Astrocyte of the hippocampus (primary cell): ENCODE results near the gene CLCNKA.
A peak's percentile ranks its signal among the peaks of the same experiment; 100 is the strongest.
"Not testable (repeated sequence)": the region's sequence is repeated elsewhere in the genome, so short reads cannot be mapped to it uniquely, and the experiment has no call there.

ENCODE experiments used
- DNase-seq: peaks from one replicate; pipeline ENCODE4 v3.0.0; 2011; ENCODE audit warnings: low read depth, low spot score

CLCNKA gene

GRCh38 chr1:16017461-16018303, 4.2 kb upstream of the CLCNKA start, which contains the start of gene HSPB7:
TSS of gene HSPB7 (minus strand) at chr1:16018043. CDS start at chr1:16017963, 80 bp downstream.
- peak; percentile 41 for DNase-seq

- no peak for DNase-seq
Measured at GRCh38 chr1:16018308-16018707, 3.5 kb upstream of the CLCNKA start.

GRCh38 chr1:16018749-16019643, 2.8 kb upstream of the CLCNKA start:
- DNase-seq = no peak

DNA sequence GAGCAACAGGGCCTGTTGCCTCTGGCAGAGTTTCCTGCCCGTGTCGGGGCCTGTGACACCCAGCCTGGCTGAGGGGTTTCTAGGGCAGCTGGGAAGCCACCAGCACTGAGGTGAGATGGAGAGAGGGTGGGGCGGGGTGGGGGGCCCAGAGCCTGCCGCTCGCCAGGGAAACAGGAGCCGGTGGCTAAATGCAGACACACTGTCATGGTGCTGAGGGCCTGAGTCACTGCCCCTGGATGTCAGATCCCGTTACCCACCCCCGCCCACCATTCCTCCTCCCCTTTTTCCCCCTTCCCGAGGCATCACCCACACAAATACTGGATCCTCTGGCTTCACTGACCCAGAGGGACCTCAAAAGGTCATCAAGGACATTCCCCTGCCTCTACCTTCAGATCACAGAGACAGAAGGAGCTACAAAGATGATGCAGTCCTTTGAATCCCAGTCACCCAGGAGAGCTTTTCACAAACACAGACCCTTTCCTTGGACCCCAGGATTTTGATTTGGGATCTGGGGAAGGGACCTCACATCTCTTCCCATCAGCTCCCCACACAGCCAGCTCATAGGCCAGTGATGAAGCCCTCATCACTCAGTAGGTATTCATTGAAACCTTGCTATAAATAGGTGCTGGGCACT, 2.1 kb upstream of the CLCNKA start:
- peak; percentile 55 for DNase-seq

- DNase-seq = no peak
Measured at GRCh38 chr1:16020325-16020724, 1.5 kb upstream of the CLCNKA start.

- DNase-seq = not testable (repeated sequence)
Measured at GRCh38 chr1:16020878-16021277, 958 bp upstream of the CLCNKA start.

- DNase-seq = no peak
Measured at GRCh38 chr1:16022393-16022792, 557 bp downstream of the CLCNKA start.

- DNase-seq = no peak
Measured at GRCh38 chr1:16023050-16023653, 1.3 kb downstream of the CLCNKA start.

DNA sequence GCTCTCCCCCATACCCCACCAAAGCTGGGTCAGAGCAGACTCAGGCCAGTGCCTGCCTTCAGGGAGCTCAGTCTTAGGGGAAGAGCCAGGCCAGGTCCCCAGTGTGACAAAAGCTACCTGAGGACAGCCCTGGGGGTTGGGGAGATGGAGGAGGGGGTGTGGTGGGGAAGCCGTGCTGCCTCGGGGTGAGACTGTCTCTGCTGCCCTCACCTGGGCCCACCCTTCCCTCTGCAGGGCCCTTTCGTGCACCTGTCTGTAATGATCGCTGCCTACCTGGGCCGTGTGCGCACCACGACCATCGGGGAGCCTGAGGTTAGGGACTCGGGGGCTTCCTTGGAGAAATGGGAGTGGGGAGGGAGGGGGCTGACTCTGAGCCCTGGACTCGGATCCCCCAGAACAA, 4.5 kb downstream of the CLCNKA start:
- not testable (repeated sequence) for DNase-seq

GRCh38 chr1:16026723-16027484, 5.1 kb downstream of the CLCNKA start:
- DNase-seq = peak; percentile 38

DNA sequence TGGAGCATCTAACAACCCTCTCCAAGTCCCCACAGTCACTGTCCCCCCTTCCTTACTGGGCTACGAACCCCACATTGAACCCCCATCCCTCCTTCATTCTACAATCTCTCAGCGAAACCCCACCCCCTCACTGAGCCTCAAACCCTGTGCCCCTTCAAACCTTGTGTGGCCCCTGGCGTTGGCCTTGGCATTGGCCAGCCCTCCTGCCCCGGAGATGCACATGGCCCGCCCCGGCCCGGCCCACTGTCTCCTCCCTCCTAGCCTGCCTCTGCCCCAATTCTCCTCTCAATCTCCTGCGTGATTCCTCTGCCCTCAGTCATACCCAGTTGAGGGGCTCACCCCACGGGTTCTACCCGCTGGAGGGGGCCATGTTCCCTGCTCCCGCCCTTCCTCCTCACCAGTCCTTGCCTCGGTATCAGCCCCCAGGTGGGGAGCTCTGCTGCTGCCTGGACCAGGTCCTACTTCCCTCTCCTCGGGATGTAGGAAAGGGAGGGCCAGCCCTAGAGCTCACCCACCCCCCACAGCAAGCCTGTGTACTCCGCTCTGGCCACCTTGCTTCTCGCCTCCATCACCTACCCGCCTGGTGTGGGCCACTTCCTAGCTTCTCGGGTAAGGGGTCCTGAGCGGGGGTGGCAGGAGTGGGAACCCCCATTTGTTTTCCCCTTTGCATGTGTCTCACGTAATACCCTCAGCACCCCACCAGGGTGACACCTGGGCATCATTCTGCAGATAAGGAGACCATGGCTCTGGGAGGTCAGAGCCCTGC, 6.6 kb downstream of the CLCNKA start:
- DNase-seq = no peak

DNA sequence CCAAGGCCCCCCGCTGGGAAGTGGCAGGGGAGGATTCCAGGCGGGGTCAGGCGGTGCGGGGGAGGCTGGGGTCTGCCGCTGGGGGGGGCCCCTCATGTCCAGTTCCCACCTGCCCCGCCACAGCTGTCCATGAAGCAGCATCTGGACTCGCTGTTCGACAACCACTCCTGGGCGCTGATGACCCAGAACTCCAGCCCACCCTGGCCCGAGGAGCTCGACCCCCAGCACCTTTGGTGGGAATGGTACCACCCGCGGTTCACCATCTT, 7.1 kb downstream of the CLCNKA start:
- DNase-seq = not testable (repeated sequence)

DNA sequence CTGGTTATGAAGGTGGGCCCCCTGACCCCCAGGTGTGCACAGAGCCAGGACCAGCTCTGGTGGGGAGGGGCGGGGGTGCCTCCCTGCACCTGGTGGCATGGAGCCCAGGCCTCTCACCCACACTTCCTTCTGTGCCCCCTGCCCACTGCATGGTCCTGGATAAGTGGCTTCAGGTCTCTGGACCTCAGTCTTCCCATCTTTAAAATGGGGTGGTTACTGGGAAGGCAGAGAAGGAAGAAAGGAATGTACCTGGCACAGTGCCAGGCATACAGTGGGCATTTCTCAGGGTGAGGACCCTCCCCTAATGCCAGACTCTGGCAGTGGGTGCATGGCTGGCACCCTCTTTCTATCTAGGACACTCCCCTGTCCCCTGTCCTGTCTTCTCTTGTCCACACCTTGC, 7.5 kb downstream of the CLCNKA start:
- no peak for DNase-seq

- DNase-seq = no peak
Measured at GRCh38 chr1:16031551-16031950, 9.7 kb downstream of the CLCNKA start.

DNA sequence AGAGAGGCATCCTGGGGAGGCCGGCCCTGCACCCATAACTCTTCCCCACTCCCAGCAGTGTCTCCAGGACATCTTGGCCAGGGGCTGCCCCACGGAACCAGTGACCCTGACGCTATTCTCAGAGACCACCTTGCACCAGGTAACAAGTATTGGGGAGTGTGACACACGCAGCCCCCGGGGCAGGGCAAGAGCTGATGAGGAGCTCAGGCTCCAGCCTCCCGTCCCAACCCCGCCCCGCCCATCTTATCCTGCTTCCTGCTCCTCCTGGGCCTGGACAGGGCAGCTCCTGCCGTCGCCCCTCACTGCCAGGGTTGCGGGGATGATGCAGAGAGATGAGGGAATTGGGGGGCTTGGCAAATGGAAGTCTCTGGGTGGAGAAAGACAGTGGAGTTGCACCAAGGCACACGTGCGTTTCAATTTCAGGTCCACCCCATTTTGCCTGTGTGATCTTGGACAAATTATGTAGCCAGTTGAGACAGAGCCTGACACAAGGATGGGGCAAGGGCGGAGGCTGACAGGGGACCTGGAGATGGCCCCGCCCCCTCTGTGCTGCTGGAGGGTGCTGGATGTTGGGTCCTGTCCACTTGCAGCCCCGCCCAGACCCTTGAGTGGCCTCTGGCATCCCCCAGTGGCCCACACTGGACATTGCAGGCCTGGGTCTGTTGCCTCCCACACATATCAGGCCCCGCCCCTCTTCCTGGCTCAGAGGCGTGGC, 10.7 kb downstream of the CLCNKA start:
- peak; percentile 94 for DNase-seq

DNA sequence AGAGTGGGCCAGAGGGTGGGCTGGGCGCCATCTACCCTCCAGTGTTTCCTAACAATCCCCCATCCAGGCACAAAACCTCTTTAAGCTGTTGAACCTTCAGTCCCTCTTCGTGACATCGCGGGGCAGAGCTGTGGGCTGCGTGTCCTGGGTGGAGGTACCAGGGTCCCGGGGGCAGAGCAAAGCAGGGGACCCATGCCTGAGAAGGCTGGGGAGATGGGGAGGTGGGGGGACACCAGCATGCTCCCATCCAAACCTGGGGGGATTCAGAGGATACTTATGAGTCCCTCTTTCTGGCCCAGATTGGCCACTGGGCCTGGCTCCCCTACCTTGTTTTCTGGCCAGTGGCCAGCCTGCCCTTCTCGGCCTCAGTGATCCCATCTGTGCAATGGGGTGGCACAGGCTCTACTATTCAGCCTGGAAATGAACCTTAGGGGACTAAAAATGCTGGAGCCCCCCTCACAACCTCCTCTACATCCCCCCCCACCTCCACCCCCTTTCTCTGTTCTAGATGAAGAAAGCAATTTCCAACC, 11.3 kb downstream of the CLCNKA start:
- DNase-seq = not testable (repeated sequence)

DNA sequence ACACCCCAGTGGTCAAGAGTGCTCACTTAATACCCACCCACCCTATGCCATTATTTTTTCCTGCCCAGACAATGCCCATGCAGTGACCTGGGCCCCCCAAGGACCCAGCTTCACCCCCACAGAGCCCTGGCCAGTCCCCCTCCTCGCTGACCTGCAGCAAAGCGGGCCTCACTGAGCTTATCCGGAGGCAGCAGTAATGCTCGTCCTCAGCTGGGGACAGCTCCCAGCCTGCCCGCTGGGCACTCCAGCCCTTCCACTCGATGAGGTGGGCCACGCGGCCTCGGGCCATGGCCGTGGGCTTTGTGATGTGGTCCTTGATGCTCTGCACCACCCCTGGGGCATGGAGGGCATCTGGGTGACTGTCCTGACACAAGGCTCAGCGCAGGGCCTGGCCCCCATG, 14.6 kb downstream of the CLCNKA start:
- DNase-seq = not testable (repeated sequence)

GRCh38 chr1:16038620-16038912, 16.7 kb downstream of the CLCNKA start:
- DNase-seq = no peak

DNA sequence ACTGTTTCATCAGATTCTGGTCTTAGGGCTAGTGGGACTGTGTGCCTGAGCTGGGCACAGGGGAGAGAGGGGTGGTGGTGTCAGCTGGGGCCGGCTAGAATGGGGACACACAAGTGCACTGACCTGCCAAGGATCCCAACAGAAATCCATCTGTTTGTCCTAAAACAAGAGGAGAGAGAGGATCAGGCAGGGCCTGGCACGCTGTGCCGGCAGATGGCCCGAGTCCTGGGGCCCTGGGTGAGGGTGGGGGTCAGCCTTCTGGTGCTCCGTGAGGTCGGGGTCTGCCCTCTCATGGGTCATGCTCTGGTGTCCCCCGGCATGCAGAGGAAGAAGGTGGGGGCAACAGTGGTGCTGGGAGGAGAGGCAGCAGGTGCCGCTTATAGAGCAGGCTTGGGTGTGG, 18.0 kb downstream of the CLCNKA start:
- DNase-seq = not testable (repeated sequence)

GRCh38 chr1:16041200-16041599, 19.4 kb downstream of the CLCNKA start:
- DNase-seq = no peak
